GM23248 (cell line): ENCODE results near the gene FBXW7.

Experiments used
- EZH2 ChIP-seq: fragments of 200-600 bp; sonication (generic); IDR thresholded peaks from 2 replicates; pipeline ENCODE4 v1.6.1; 2018; ENCODE audit warnings: antibody characterized with exemption, mild to moderate bottlenecking; ENCODE audit not compliant: insufficient read depth, poor library complexity, severe bottlenecking
- EZH2phosphoT487 ChIP-seq: fragments of 200-600 bp; sonication (generic); IDR thresholded peaks from 2 replicates; pipeline ENCODE4 v1.6.1; 2018; ENCODE audit warnings: antibody characterized with exemption, moderate library complexity, mild to moderate bottlenecking, low read depth; ENCODE audit not compliant: insufficient read depth

GRCh38 chr4:152290366-152290921 lies 245.4 kb downstream of the FBXW7 start:
- TF ChIP-seq EZH2: no peak
- TF ChIP-seq EZH2phosphoT487: no peak
